Keratinocyte (primary cell): Measurements from ENCODE around the gene TPBGL. TPM values are rescaled to one million over a fixed set of nuclear protein-coding genes. Genes with fewer than 3 reads are reported as not detected.

ENCODE experiments used
- DNase-seq: peaks from one replicate; pipeline ENCODE4 v3.0.0-alpha.2; 2011; ENCODE audit warnings: low read depth, missing footprints, low spot score
- FAIRE-seq: peaks from 2 replicates; lab custom pipeline; 2011; peaks lifted over from hg19 to GRCh38; lab: Jason Lieb, UNC
- H2AFZ ChIP-seq: 2 replicates; pipeline ENCODE4 v1.6.0; 2012; ENCODE audit warnings: low read length, control low read depth, inconsistent platforms; ENCODE audit not compliant: control insufficient read depth
- H3K27ac ChIP-seq: 2 replicates; pipeline ENCODE4 v1.5.1; 2011; ENCODE audit warnings: low read length; ENCODE audit not compliant: control insufficient read depth, insufficient read depth
- H3K27me3 ChIP-seq: 3 replicates; pipeline ENCODE4 v1.6.0; 2011; ENCODE audit warnings: low read length; ENCODE audit not compliant: control insufficient read depth, insufficient read depth; ENCODE audit errors: extremely low read depth
- H3K36me3 ChIP-seq, 2 experiments: 2 replicates in 1 of 2; 3 replicates in 1 of 2; pipeline ENCODE4 v1.5.1; 2011; ENCODE audit warnings: low read length in 2 of 2, mild to moderate bottlenecking in 1 of 2; ENCODE audit not compliant: control insufficient read depth in 2 of 2, insufficient read depth in 2 of 2; ENCODE audit errors: extremely low read depth in 1 of 2
- H3K4me1 ChIP-seq: 3 replicates; pipeline ENCODE4 v1.5.1; 2011; ENCODE audit warnings: low read length; ENCODE audit not compliant: control insufficient read depth, insufficient read depth; ENCODE audit errors: extremely low read depth
- H3K4me2 ChIP-seq: 3 replicates; pipeline ENCODE4 v1.6.0; 2011; ENCODE audit warnings: low read depth, low read length; ENCODE audit not compliant: control insufficient read depth, insufficient read depth; ENCODE audit errors: extremely low read depth
- H3K4me3 ChIP-seq, 3 experiments: fragments of 200-600 bp in 1 of 3; sonication (generic) in 1 of 3; 2 replicates in 2 of 3; 3 replicates in 1 of 3; pipeline ENCODE4 v1.5.1; 2011 to 2016; ENCODE audit warnings: low read length in 3 of 3, mild to moderate bottlenecking in 3 of 3, control low read depth in 2 of 3, inconsistent platforms in 1 of 3, low read depth in 1 of 3, mixed read lengths in 1 of 3, mixed run types in 1 of 3, moderate library complexity in 1 of 3; ENCODE audit not compliant: control insufficient read depth in 2 of 3, insufficient read depth in 2 of 3; ENCODE audit errors: extremely low read depth in 1 of 3
- H3K79me2 ChIP-seq: 2 replicates; pipeline ENCODE4 v1.6.0; 2012; ENCODE audit warnings: low read length; ENCODE audit not compliant: control insufficient read depth, insufficient read depth
- H3K9ac ChIP-seq: 3 replicates; pipeline ENCODE4 v1.6.0; 2011; ENCODE audit warnings: low read length; ENCODE audit not compliant: control insufficient read depth, insufficient read depth; ENCODE audit errors: extremely low read depth
- H3K9me1 ChIP-seq: 3 replicates; pipeline ENCODE4 v1.6.0; 2011; ENCODE audit warnings: low read length; ENCODE audit not compliant: control insufficient read depth, insufficient read depth; ENCODE audit errors: extremely low read depth
- H3K9me3 ChIP-seq: 2 replicates; pipeline ENCODE4 v1.5.1; 2012; ENCODE audit warnings: low read depth, low read length; ENCODE audit not compliant: control insufficient read depth
- H4K20me1 ChIP-seq: 3 replicates; pipeline ENCODE4 v1.6.0; 2011; ENCODE audit warnings: low read length; ENCODE audit not compliant: control insufficient read depth, insufficient read depth; ENCODE audit errors: extremely low read depth
- CTCF ChIP-seq, 3 experiments: IDR thresholded peaks in 1 of 3; conservative IDR thresholded peaks in 1 of 3; optimal IDR thresholded peaks in 1 of 3; 2 replicates in 2 of 3; 3 replicates in 1 of 3; pipeline versions ENCODE3 to v1.5.1; 2011; ENCODE audit warnings: low read length in 3 of 3, mild to moderate bottlenecking in 3 of 3, moderate library complexity in 2 of 3, control low read depth in 1 of 3, inconsistent platforms in 1 of 3; ENCODE audit not compliant: insufficient read depth in 2 of 3; ENCODE audit errors: extremely low read depth in 1 of 3
- EZH2 ChIP-seq: IDR thresholded peaks from one replicate; pipeline ENCODE4 v1.6.1; 2012; ENCODE audit warnings: inconsistent platforms, mild to moderate bottlenecking, low read length, moderate library complexity
- dilution Hi-C: fragments of 300-500 bp; cut with MboI; formaldehyde crosslinking; loops from one replicate; pipeline ENCODE4 v1.7.0; 2020; ENCODE audit warnings: low sequenced_read_pairs; ENCODE audit not compliant: extremely low pct_ligation_motif_present
- polyA plus RNA-seq, 5 experiments: library from polyadenylated mRNA; depleted of rRNA in 3 of 5; stranded (reverse) in 3 of 5; stranded (forward) in 1 of 5; unstranded in 1 of 5; fragments of >200 nt; gene quantifications; 1 replicate in 1 of 5; 2 replicates in 3 of 5; 3 replicates in 1 of 5; pipeline versions ENCODE4 v1.2.1 to v1.2.3, GENCODE V29; 2011 to 2012; ENCODE audit warnings: missing spikeins in 2 of 5, low read depth in 1 of 5, low replicate concordance in 1 of 5

Gene TPBGL
- polyA plus RNA-seq, 1 donor (not counting 4 experiments of a cell fraction or from before 2014, with no cell fraction given) = not detected

DNA sequence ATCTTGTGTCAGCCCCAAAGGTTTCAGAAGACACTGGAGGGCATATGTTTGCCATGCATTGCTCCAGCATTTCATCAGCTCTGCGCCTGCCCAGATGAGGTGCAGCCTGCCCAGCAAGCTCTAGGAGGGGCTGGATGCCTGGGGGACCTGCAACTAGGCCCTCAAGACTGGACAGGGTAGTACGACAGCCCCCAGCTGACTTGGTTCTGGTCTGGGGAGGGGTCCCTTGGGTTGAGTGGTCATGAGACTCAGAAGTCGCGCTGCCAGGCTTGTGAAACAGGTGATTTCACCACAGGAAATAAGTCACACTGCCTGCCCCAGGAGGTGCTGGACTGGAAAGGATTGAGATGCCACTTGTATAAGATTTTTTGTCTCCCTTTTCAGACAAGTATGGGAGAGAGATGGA is 23.4 kb downstream of the TPBGL start:
- Histone ChIP-seq H3K79me2 (no peaks in the 10 kb centered on the region), H4K20me1 (no peaks in the 10 kb centered on the region), H3K4me3 (no peak overlapping the region), H3K36me3 (no peaks in the 10 kb centered on the region), H3K27ac (no peak overlapping the region), H2AFZ (no peak overlapping the region), H3K4me2 (no peak overlapping the region), H3K27me3 (peaks cover 7% of the 10 kb centered on the region), H3K4me1 (no peaks in the 10 kb centered on the region), H3K9ac (no peak overlapping the region), H3K9me1 (no peaks in the 10 kb centered on the region), H3K9me3 (no peaks in the 10 kb centered on the region)
- no peak for TF ChIP-seq CTCF (optimal IDR thresholded peaks at IDR 0.05 in 1 of 3, IDR thresholded peaks at IDR 0.05 in 1 of 3, conservative IDR thresholded peaks at IDR 0.05 in 1 of 3; ENCODE audit: extremely low read depth in 1 of 3, insufficient read depth in 2 of 3, low read length in 3 of 3)
- TF ChIP-seq EZH2 = no peak
- dilution Hi-C loops = no loop called here
- FAIRE-seq (no peak), DNase-seq (no peak)

DNA sequence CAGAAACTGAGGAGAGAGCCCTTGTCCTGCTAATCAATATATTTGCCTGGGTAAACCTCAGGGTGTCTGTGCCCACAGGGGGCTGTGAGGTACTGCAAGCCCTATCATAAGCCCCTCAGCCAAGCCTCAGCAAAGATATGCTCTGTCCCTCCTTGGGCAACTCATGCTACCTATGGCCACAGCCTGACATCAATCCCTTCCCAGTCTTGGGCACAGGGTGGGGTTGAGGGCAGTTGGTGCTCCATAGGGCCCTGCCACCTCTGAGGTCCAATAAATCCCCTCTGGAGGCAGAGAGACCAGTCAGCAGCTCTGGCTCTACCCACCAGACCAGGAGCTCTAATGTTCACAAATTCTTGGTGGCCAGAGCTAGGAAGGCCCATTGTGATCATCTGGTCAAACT is 23.8 kb downstream of the TPBGL start:
- peaks cover 7% of the 10 kb centered on the region for H3K27me3 ChIP-seq
- H2AFZ ChIP-seq = no peak overlapping the region
- dilution Hi-C loops = no loop called here
- no peaks in the 10 kb centered on the region for H3K9me1 ChIP-seq
- no peak for TF ChIP-seq EZH2
- TF ChIP-seq CTCF (optimal IDR thresholded peaks at IDR 0.05 in 1 of 3, IDR thresholded peaks at IDR 0.05 in 1 of 3, conservative IDR thresholded peaks at IDR 0.05 in 1 of 3; ENCODE audit: extremely low read depth in 1 of 3, insufficient read depth in 2 of 3, low read length in 3 of 3) = no peak
- no peaks in the 10 kb centered on the region for H4K20me1 ChIP-seq
- H3K36me3 ChIP-seq = no peaks in the 10 kb centered on the region
- H3K9ac ChIP-seq = no peak overlapping the region
- H3K4me3 ChIP-seq = no peak overlapping the region
- H3K4me1 ChIP-seq = no peaks in the 10 kb centered on the region
- no peak for FAIRE-seq
- H3K9me3 ChIP-seq = no peaks in the 10 kb centered on the region
- no peak for DNase-seq
- no peaks in the 10 kb centered on the region for H3K79me2 ChIP-seq
- H3K27ac ChIP-seq = no peak overlapping the region
- H3K4me2 ChIP-seq = no peak overlapping the region
